ENCODE results near the gene NEK4.

Gene NEK4

DNA sequence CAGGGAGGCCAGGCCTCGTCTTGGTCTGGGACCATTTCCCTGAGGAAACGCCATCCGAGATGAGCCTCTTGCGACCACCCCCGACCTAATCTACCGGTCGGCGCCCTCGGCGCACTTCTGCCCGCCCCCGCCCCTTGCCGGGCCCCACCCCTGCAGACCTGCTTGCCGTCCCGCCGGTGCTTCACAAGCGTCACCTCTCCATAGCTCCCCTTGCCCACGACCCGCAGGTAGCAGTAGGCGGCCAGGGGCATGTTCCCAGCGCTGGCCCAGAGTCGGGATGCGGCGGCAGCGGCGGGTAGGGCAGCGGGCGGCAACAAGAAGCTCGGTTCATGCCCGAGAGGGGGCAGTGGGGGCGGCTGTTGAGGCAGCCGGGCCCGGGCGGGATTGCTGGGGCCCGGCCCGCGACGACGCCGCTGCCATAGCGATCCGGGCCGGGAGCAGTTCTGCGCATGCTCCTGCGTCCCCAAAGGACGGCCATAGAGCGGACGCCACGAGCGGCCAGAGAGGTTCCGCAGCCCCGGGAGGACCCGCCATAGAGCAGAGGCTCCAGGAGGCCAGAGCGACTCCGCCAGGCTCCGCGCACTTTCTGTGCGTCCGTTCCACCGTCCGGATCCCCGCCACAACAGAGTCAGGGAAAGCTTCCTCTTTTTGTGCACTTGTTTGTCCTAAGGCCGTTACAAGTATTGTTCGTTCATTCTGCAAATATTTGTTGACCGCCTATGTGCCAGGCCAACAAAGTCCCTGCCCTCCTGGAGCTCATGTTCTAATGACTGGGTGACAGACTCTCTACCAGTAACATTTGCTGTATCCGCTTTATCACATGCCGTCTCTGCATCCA lies at the start of gene NEK4:
Gene NEK4 (minus strand): TSS at position 445 of the 838 bp plus-strand sequence. CDS start 194 bp downstream, at position 251.
- peak; percentile 89 to 92 for DNase-seq

DNA sequence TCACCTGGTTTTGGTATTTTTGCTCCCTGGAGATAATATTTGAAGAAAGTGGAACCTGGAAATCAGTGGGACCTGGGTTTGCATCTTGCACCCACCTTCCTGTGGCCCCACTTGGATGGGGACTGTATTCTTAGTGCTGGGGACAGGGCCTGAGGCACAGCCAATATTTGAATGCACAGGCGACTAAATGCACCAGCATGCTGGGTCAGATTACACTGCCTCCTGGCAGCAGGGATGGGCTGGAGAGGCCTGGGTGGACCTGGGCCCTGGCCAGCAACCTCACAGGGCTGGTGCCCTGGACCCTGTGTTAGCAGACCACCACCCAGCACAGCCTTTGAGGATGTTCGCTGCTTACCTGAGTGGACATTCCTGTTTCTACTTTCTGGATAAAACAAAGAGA lies 49.2 kb upstream of the NEK4 start:
- DNase-seq = no peak

DNA sequence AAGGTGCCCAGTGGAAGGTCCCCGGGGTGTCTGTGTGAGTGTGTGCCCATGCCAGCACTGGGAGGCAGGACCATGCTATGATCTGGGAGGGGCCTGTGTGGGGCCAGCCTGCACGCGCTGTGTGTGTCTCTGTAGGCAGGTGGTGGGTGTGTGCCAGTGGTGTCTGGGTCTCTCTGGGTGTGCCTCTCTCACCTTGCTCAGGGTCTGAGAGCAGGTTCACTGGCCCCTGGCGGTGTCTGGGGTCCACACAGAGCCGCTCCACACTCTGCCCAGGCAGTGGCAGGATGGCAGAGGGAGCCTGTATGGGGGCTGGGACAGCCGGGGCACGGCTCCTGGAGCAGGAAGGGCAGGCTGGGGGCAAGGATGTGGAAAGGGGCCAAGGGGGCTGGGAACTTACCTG lies 47.1 kb upstream of the NEK4 start:
- no peak for DNase-seq

DNA sequence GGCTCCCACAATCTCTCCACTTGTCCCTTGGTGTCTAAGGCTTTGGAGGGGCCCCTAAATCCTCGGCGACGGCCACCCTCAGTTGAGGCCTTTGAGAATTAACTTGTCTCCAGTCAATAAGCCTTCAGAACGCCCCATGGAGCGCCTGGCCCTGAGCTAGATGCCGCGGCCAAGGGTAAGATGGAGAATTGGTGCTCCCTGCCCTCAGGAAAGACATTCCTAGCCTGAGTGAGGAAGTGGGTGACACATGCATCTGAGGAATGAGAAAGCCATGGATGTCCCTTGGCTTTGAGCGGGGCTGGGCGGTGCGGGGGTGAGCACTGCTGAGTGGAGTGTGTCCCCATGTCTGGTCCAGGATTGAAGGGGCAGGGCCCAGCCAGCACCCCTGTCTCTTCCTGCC lies 46.5 kb upstream of the NEK4 start:
- DNase-seq = no peak

DNA sequence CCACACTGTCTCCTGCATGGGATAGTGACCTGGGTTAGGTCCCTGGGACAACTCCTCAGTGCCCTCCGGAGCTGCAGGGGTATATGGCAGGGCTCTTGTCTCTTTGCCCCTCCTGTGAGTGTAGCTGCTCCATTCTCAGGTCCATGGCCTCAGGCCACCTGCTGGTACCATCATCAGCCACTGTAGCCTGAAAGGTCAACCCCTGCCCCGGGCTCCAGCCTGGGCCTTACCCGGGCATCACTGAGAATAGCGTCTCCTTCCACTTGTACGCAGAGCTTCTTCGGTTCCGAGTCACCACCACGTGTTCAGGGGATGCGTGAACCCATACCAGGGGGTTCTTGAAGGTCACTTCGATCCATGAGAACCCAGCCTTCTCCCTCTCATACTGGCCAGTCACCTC lies 45.9 kb upstream of the NEK4 start:
- no peak for DNase-seq

GRCh38 chr3:52816199-52816598 lies 45.5 kb upstream of the NEK4 start:
- no peak for DNase-seq

GRCh38 chr3:52813810-52814209 lies 43.1 kb upstream of the NEK4 start:
- no peak for DNase-seq

DNA sequence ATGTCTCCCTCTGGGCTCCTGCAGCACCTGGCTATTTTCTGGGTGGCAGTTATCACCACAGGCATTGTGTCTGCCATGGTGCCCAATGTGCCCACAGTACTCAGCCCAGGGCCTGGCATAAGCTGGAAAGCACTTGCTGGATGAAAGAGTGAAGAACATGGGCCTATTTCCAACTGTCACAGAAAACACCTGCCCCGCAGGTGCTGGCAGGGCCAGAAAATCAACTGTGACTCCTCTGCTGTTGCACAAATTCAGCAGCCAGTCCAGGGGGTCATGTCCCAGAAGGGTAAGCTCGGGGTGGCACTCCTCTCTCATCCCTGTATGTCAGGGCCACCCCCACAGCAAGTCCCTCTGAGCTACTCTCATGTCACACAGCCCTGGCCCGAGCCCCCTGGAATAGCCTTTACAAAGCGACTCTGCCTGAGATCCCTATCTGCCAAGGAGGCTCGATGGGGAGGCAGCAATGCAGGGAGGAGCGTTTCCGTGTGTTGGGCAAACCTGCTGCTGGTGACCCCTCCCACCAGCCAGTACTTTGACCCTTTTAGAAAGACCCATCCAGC lies 40.8 kb upstream of the NEK4 start:
- DNase-seq = no peak

- no peak for DNase-seq
Observed at GRCh38 chr3:52810923-52811322, 40.2 kb upstream of the NEK4 start.

DNA sequence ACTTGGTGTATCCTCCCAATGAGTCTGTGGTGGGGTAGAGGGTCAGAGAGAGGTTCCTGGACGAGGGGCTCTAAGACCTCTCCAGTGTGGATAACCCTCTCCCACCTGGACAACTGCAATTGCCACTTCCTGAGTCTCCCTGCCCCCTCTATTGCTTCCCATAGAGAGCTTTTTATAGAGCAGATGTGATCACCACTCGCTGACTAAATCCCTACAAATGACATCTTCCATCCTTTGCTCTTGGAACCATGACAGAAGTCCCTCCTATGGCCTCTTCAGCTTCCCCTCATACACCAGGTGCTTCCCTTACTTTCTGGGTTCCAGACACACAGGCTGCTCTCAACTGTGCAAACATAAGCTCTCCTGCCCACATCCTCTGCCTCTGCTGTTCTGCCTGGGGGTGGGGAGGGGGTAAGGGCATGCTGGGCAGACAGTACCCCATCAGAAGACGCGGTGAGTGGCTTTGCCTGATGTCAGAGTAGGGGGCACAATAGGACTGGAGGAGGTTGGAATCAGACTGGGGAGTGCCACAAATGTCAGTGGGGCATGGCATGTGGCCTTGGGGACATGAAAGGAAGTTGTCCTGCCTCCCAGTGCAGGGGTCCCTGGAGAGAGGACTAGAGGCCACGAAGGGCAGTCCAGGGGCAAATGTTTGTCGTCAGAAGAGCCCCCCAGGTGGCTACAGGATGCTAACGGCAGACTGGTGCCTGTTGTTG lies 39.1 kb upstream of the NEK4 start:
- no peak for DNase-seq

DNA sequence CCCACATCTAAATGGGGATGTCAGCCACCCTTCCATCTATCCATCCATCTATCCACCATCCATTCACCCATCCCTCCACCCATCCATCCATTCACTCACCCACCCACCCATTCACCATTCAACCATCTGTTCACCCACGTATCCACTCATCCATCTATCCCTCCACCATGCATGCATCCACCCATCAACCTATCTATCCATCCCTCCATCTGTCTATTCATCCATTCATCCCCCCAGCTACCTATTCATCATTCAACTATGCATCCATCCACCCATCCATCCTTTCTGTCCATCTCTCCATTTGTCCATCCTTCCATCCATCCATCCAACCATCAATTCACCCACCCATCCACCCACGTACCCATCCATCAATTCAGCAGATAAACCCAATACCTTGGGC lies 38.4 kb upstream of the NEK4 start:
- no peak for DNase-seq

GRCh38 chr3:52805270-52806039 lies 34.7 kb upstream of the NEK4 start:
- DNase-seq = no peak

GRCh38 chr3:52801839-52802238 lies 31.1 kb upstream of the NEK4 start:
- DNase-seq = no peak

- DNase-seq = no peak
Observed at GRCh38 chr3:52800079-52800478, 29.3 kb upstream of the NEK4 start.

GRCh38 chr3:52798978-52799476 lies 28.3 kb upstream of the NEK4 start:
- peak; percentile 36 to 43 for DNase-seq

DNA sequence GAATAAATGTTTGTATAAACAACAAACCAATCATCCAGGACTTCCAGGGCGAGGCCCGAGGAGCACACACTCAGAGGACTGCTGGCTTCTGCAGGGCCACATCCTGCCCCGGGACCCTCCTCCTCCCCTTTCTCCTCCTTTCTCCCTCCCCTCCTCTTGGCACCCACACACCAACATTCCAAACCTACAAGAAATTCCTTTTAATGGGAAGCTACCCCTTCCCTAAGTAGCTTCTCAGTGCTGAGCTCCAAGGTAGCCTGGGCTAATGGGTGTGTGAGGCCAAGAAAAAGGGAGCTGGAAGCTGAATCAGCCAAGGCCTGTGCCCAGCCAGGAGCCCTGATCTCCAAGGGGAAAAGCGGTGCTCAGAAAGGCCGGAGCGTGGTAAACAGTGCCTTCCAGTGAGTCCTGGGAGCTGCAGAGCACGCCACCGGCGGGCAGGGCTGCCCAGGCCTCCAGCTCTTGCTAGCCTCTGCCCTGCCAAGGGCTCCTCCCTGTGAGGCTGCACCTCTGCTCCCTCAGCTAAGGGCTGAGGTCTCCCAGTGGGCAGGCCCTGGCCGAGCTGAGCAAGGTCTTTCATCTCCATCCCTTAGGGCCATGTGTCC lies 27.7 kb upstream of the NEK4 start:
- DNase-seq = no peak

DNA sequence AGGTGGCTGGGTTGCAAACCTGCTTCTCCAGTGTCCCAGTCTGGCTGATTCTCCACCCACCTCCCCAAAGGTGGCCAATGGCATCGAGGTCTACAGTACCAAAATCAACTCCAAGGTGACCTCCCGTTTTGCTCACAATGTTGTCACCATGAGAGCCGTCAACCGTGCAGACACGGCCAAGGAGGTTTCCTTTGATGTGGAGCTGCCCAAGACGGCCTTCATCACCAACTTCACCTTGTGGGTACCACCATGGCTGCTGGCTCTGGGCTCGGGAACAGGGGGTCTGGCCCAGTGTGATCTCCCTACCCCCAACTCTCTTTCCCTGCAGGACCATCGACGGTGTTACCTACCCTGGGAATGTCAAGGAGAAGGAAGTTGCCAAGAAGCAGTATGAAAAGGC lies 25.7 kb upstream of the NEK4 start:
- DNase-seq = no peak

GRCh38 chr3:52795298-52795900 lies 24.7 kb upstream of the NEK4 start:
- no peak for DNase-seq

- no peak for DNase-seq
Observed at GRCh38 chr3:52794612-52795099, 23.9 kb upstream of the NEK4 start, which contains the start of gene ITIH3. Gene ITIH3, plus strand, starts transcription at chr3:52794796. Its CDS starts 8 bp downstream, at chr3:52794804.

DNA sequence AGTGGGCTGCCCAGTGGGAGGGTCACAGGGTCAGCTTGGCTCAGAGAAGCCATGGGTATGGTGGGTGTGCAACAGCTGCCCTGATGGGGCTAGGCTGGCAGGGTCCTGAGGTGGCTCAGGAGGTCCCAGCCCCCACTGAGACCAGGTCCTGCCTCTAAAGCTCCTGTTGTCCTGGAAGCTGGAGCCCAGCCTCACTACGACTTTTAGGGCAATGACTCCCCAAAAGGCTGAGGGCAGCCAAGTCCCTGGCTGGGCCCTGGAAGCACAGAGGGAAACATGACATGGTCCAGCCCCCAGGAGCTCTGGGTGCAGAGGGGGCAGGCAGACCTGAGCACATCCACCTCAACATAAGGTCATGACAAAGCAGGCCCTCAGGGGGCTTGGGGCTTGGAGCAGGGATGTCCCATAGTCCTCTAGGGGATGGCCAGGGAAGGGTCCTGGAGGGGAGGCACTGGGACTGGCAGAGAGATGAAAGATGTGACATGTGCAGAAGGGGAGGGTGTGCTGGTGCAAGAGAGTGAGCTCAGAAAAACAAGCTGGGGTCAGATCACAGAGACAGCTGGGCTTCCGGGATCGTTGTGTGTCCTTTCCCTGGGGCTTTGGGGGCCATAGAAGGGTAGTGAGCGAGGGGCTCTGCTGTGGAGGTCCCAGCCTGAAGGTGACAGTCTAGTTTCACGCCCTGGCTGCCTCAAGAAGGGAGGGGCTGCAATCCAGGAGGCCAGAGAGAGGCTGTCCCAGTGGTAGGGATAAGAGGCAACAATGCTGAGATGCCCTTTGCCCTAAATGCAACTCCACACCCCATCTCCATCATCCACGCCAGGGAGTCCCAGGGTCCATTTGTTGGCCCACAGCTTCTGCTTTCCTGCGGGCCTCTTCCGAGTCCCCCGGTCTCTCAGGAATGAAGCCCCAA lies 23.2 kb upstream of the NEK4 start:
- DNase-seq = no peak

Measured in activated CD4-positive, alpha-beta T cell treated with anti-CD3 and anti-CD28 coated beads, Interleukin-2, amount 50 U/mL, for 48 hours (primary cell).